ENCODE data around the gene TRIM27. TPM values are rescaled to one million over a fixed set of nuclear protein-coding genes. Genes with fewer than 3 reads are reported as not detected.

The TRIM27 gene
- total RNA-seq, 6 experiments from 2014 or later, result 31.5 to 54.8 (median 36.7) TPM

- WGBS (ENCODE audit: insufficient coverage, low coverage, low lambda C conversion rate, missing lambda C conversion rate), result 100% methylated on average over 1 of the region's 1 CpG
- DNase-seq, result no peak
- Histone ChIP-seq H3K27ac (no peak overlapping the region), H3K9me3 (no peaks in the 10 kb centered on the region), H3K4me3 (no peak overlapping the region), H3K36me3 (no peaks in the 10 kb centered on the region), H3K27me3 (no peaks in the 10 kb centered on the region), H3K4me1 (peaks cover 0 to 9% (median 0%) of the 10 kb centered on the region in 4 donors)
- TF ChIP-seq POLR2A (IDR thresholded peaks at IDR 0.05) (no peak), CTCF (IDR thresholded peaks at IDR 0.05) (no peak)
- no peak for ATAC-seq
- intact Hi-C loops (cut with DNase I), result no loop called here
Measured at GRCh38 chr6:28947831-28948270, 24.1 kb upstream of the TRIM27 start.

GRCh38 chr6:28947067-28947765 is 23.4 kb upstream of the TRIM27 start:
- no peak overlapping the region for H3K27ac ChIP-seq
- DNase-seq, result no peak
- H3K36me3 ChIP-seq, result no peaks in the 10 kb centered on the region
- peaks cover 0 to 9% (median 0%) of the 10 kb centered on the region in 4 donors for H3K4me1 ChIP-seq
- 81% methylated on average over 2 of the region's 6 CpGs for WGBS (ENCODE audit: insufficient coverage, low coverage, low lambda C conversion rate, missing lambda C conversion rate)
- H3K27me3 ChIP-seq, result no peaks in the 10 kb centered on the region
- ATAC-seq, result no peak
- no peak for TF ChIP-seq POLR2A (IDR thresholded peaks at IDR 0.05)
- no peak for TF ChIP-seq CTCF (IDR thresholded peaks at IDR 0.05)
- H3K9me3 ChIP-seq, result no peaks in the 10 kb centered on the region
- H3K4me3 ChIP-seq, result no peak overlapping the region
- intact Hi-C loops (cut with DNase I), result no loop called here

DNA sequence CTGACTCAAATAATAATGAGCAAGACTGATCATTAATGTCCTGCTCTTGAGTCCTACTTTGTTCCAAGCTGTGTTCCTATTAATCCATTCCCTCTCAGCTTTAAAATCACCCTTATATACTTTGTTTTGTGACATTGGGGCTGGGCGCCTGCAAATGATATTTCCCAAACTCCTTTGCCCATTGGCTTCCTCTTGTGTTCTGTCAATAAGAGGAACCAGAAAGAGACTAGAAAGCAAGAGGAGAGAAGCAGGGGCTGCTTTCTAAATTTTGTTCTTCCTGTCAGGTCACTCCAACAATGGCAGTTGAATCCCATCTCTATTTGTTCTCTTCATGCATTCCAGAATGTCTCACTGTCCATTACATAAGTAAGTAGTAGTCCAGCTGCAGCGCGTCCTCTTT is 21.6 kb upstream of the TRIM27 start:
- no peaks in the 10 kb centered on the region for H3K9me3 ChIP-seq
- intact Hi-C loops (cut with DNase I), result no loop called here
- ATAC-seq (no peak), DNase-seq (no peak)
- no CpG with 5 or more reads among the region's 3 CpGs for WGBS (ENCODE audit: insufficient coverage, low coverage, low lambda C conversion rate, missing lambda C conversion rate)
- H3K36me3 ChIP-seq, result no peaks in the 10 kb centered on the region
- H3K27me3 ChIP-seq, result no peaks in the 10 kb centered on the region
- TF ChIP-seq POLR2A (IDR thresholded peaks at IDR 0.05) (no peak), CTCF (IDR thresholded peaks at IDR 0.05) (no peak)
- no peak overlapping the region for H3K4me3 ChIP-seq
- H3K4me1 ChIP-seq, result peaks cover 0 to 17% (median 0%) of the 10 kb centered on the region in 4 donors
- H3K27ac ChIP-seq, result no peak overlapping the region

DNA sequence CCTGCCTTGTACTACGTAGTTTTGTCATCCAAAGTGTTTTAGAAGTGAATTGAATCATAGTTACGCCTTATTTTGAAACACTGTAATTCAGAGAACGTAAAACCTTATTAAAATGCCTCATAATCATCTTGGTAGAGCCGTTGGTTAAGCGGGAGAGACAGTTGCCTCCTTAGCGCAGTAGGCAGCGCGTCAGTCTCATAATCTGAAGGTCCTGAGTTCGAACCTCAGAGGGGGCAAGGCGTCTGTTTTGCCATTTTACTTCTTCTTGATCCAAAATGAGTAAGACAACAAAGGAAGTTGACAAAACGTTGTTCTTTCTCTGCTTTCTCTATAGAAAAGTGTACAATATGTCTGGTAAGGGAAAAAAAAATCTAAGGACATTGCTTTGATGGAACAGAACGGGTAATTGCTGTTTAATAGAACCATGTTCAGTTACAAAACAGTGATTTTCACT is 20.7 kb upstream of the TRIM27 start:
- DNase-seq, result no peak
- no peaks in the 10 kb centered on the region for H3K9me3 ChIP-seq
- H3K27ac ChIP-seq, result peak overlapping the region; percentile 39 to 51 (median 48)
- H3K36me3 ChIP-seq, result no peaks in the 10 kb centered on the region
- TF ChIP-seq POLR2A (IDR thresholded peaks at IDR 0.05), result no peak
- no peak for TF ChIP-seq CTCF (IDR thresholded peaks at IDR 0.05)
- peak overlapping the region; percentile 37 to 57 (median 41) for H3K4me3 ChIP-seq
- peak; percentile 28 to 63 (median 51) for ATAC-seq
- intact Hi-C loops (cut with DNase I), result no loop called here
- no peaks in the 10 kb centered on the region for H3K27me3 ChIP-seq
- peaks cover 0 to 25% (median 0%) of the 10 kb centered on the region in 4 donors for H3K4me1 ChIP-seq
- 6% methylated on average over 12 of the region's 12 CpGs for WGBS (ENCODE audit: insufficient coverage, low coverage, low lambda C conversion rate, missing lambda C conversion rate)

All from right lobe of liver (tissue), 6 donors.